ENCODE measurements around the gene UNC45A.

UNC45A gene

DNA sequence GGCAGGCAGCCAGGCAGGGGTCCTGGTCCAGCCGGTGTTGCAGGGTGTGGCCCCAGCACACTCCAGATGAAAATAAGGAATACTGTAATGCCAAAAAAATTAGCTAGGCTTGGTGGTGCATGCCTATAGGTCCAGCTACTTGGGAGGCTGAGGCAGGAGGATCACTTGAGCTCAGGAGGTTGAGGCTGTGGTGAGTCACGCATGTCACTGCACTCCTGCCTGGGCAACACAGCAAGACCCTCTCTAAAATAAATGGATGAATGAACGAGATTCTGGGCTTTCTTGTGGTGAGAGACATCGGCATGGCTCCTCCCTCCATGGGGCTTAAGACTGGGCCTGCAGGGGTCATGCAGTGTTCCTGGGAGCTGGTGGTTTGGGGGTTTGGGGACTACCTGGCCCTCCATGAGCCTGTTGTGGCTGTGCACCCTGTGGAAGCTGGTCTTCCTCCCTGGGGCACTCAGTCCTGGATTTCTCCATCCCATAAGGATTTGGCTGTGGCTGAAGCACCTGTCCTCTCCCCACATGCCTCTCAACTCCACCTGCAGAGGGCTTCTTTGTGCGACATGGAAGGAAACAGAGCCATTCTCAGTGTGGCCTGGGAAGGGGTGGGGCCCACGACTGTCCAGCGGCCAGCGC is 12.0 kb downstream of the UNC45A start:
- DNase-seq = no peak

DNA sequence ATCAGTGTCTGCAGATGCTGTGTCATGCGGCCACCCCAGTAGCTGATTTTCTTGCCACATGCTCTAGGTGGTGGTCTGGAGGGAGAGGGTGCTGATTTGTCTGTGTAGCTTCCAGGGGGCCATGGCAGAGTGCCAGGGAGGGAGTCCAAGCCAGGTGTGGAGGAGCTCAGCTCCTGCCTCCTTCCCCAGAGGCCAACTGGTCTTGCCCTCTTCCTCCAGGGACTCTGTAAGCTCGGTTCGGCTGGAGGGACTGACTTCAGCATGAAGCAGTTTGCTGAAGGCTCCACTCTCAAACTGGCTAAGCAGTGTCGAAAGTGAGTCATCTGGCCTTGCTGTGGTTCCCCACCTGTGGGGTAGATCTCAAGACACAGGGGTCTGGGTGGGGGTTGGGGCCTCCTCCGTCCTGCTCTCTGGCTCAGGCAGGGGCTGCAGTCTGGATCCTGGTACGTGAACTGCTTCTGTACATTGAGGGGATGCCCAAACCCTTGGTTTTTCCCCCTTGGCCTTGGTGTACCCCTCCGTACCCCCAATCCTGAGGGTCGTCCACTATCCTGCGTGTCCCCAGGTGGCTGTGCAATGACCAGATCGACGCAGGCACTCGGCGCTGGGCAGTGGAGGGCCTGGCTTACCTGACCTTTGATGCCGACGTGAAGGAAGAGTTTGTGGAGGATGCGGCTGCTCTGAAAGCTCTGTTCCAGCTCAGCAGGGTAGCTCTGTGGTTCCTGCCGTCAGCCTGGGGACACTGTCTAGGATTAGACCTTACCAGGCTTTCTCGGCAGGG is 12.7 kb downstream of the UNC45A start:
- DNase-seq = no peak

DNA sequence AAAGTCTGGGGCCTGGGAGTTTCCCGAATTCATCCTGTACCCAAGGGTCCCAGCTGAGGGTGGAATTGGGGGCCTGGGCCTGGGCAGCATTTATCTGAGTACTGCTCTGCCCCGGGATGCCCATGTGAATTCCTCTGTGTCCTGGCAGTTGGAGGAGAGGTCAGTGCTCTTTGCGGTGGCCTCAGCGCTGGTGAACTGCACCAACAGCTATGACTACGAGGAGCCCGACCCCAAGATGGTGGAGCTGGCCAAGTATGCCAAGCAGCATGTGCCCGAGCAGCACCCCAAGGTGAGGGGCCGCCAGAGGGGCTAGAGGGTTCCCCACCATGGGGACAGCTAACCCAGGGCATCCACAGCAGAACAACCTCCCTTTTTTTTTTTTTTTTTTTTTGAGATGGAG is 13.4 kb downstream of the UNC45A start:
- DNase-seq = no peak

DNA sequence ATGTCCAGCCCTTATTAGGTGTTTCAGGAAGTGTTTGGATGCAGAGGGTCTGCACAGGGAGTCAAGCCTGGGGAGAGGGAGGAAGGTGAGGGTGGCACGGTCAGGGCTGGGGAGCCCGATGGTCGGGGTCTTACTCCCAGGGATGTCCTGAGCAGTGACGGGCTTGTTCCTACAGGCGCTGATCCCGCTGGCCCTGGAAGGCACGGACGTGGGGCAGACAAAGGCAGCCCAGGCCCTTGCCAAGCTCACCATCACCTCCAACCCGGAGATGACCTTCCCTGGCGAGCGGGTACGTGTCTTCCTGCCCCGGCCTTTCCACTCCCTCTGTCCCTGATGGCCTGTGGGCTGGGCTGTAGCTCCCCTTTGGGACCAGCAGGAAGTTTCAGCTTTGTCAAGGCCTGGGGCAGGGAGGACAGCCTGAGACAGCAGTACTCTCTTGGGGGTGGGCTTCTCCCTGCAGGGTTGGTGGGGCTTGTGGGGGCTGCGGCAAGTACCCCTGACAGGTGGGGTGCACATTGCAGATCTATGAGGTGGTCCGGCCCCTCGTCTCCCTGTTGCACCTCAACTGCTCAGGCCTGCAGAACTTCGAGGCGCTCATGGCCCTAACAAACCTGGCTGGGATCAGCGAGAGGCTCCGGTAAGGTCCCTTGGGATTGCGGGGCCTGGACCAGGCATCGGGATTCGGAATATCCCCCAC is 15.0 kb downstream of the UNC45A start:
- no peak for DNase-seq

- no peak for DNase-seq
Measured at GRCh38 chr15:90950676-90951075, 15.6 kb downstream of the UNC45A start.

DNA sequence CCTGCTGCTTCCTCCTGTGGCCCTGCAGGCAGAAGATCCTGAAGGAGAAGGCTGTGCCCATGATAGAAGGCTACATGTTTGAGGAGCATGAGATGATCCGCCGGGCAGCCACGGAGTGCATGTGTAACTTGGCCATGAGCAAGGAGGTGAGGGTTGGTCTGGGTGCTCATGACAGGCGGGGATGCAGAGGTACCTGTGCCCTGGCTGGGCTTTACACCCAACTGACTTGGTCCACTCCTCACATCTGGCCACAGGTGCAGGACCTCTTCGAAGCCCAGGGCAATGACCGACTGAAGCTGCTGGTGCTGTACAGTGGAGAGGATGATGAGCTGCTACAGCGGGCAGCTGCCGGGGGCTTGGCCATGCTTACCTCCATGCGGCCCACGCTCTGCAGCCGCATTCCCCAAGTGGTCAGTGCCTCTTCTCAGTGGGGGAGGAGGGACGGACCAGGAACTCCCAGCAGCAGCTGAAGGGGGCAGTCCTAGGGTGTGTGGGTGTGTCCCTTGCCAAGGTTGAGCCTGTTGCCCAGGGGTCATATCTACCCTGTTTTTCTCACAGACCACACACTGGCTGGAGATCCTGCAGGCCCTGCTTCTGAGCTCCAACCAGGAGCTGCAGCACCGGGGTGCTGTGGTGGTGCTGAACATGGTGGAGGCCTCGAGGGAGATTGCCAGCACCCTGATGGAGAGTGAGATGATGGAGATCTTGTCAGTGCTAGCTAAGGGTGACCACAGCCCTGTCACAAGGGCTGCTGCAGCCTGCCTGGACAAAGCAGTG is 18.0 kb downstream of the UNC45A start:
- no peak for DNase-seq

- DNase-seq = no peak
Measured at GRCh38 chr15:90953947-90954711, 19.0 kb downstream of the UNC45A start.

DNA sequence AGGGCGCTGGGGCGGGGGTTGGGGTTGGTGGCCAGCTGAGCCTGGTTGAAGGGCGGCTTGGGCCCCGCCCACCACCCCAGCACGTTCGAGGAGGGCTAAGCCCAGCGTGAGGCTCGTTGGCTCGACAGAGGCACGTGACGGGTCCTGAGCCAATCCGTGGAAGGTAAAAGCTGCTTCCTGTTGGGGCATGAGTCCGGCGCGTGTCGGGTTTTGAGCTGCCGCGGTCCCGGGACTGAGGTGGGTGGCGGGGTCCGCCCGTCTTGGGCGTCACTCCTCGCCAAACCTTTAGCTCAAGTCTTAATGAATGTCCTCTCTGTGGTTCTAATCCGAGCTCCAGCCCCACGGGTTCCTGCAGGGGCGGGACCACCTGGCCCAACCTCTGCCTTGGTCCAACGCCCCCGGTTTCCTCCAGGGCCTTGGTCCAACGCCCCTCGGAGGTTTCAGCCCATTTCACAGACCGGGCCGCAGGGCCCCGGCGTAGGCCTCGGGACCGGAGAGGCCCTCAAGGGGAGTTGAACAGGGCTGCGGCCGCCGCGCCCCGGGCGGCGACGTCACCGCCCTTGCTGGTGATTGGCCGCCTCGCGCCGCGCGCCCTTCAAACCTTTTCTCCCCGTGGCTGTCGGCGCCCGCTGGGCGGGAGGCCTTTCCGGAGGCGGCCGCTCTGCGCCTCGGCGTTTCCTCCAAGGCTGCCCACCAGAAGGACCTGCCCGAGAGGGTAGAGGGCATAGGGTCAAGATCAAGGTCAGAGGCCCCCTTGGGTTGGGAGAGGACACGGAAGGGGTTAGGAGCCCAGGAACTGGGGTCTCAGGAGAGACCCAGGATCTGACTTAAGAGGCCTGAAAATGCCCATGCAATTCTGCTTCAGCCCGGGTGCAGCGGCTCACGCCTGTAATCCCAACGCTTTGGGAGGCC is 19.9 kb downstream of the UNC45A start, which contains the start of gene RCCD1:
Gene RCCD1, plus strand, starts transcription at position 173 of the 912 bp plus-strand sequence. CDS start 1,851 bp downstream, outside the sequence.
- peak; percentile 96 for DNase-seq

GRCh38 chr15:90955624-90956273 is 20.7 kb downstream of the UNC45A start:
- DNase-seq = no peak

- peak; percentile 76 for DNase-seq
Measured at GRCh38 chr15:90956274-90957030, 21.4 kb downstream of the UNC45A start.

GRCh38 chr15:90957031-90957790 is 22.1 kb downstream of the UNC45A start:
- DNase-seq = no peak

- no peak for DNase-seq
Measured at GRCh38 chr15:90957791-90958190, 22.7 kb downstream of the UNC45A start.

GRCh38 chr15:90959028-90959595 is 24.0 kb downstream of the UNC45A start:
- no peak for DNase-seq

- DNase-seq = no peak
Measured at GRCh38 chr15:90959894-90960293, 24.8 kb downstream of the UNC45A start.

DNA sequence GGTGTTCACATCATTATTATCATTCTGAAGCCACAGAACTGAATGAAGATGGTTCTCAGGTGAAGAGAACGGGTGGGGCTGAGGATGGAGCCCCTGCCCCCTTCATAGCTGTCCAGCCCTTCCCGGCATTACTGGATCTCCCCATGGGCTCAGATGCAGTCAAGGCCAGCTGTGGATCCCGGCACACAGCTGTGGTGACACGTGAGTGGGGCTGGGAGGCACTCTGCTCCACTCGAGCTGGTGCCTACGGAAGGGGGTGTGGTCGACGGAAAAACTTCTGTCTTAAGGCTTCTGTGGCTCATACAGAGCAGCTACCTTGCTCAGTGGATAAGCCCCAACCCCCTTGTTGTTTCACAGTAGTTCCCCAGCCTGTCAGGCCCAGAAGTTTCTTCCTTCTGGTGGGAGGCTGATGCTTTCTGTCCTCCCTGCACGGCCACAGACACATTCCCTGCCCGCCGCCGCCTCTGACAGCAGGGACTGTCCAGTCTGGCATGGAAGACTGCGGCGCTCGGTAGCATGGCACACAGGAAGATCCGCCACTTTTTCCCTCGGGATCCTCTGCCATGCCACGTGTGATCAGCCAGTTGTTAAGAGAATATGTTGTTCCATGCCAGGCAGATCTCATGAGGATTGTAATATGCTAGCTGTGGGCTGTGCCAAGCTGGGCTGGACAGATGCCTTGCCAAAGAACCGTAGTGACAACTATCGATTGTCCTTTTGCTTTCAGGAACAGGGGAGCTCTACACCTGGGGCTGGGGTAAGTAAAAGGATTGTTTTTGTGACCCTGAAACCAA is 25.4 kb downstream of the UNC45A start:
- DNase-seq = no peak

GRCh38 chr15:90962021-90962420 is 26.9 kb downstream of the UNC45A start:
- DNase-seq = no peak

DNA sequence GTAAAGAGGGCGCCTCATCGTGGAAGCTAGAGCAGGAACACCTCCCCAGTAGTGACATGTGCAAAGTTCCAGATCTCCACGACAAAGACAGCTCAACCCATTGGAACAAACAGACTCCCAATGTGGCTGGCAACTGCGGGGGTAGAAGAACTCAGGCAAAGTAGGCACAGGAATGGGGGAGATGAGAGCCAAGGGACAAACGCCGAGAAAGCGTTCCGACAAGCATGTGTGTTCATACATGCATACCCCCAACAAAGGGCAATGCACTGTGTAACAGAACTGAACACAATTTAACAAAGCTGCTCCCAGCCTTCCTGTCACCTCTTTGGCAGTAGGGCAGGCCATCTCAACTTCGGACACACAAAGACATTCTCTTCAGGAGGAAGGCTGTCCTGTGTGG is 31.2 kb downstream of the UNC45A start:
- no peak for DNase-seq

DNA sequence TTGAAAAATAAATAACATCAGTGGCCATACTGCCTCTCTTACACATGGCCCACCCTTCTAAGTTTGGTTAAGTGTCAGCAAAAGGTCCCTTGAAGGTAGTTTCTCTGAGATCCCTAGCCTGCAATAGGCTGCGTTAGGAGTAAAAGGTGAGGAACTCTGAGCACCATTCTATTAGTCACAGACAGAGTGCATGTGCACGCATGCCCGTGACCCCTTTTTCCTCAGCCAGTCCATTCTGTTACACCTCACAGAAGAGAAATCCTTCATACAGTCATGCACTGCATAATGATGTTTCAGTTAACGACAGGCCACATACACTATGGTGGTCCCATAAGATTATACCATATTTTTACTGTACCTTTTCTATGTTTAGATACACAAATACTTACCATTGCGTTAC is 32.1 kb downstream of the UNC45A start:
- DNase-seq = no peak

Data from stimulated activated CD4-positive, alpha-beta T cell treated with anti-CD3 and anti-CD28 coated beads, Interleukin-15, amount 100 ng/mL, for 24 hours (primary cell).